ENCODE measurements around the gene CWH43. TPM values are rescaled to one million over a fixed set of nuclear protein-coding genes. Genes with fewer than 3 reads are reported as not detected.

The CWH43 gene
- polyA plus RNA-seq, 1 donor from 2014 or later = not detected

GRCh38 chr4:49032440-49033161, 46.5 kb downstream of the CWH43 start:
- H3K4me2 ChIP-seq (ENCODE audit: low read length) = no peak overlapping the region
- no peak overlapping the region for H2AFZ ChIP-seq (ENCODE audit: low read depth, low read length)
- H3K79me2 ChIP-seq (replicated peaks; ENCODE audit: insufficient read depth, low read length) = no peaks in the 10 kb centered on the region
- no peak overlapping the region for H3K27ac ChIP-seq (ENCODE audit: low read length)
- no peaks in the 10 kb centered on the region for H4K20me1 ChIP-seq (ENCODE audit: insufficient read depth)
- TF ChIP-seq CTCF (IDR thresholded peaks at IDR 0.05; ENCODE audit: poor library complexity, severe bottlenecking) (no peak), EP300 (conservative IDR thresholded peaks at IDR 0.05; ENCODE audit: poor library complexity, severe bottlenecking) (no peak), SMC3 (conservative IDR thresholded peaks at IDR 0.05; ENCODE audit: poor library complexity) (no peak), REST (IDR thresholded peaks at IDR 0.05; ENCODE audit: borderline replicate concordance) (no peak), POLR2AphosphoS5 (IDR thresholded peaks at IDR 0.05) (no peak), TAF1 (IDR thresholded peaks at IDR 0.05; ENCODE audit: low read depth) (no peak), MXI1 (conservative IDR thresholded peaks at IDR 0.05; ENCODE audit: poor library complexity, severe bottlenecking) (no peak), EZH2 (IDR thresholded peaks at IDR 0.05; ENCODE audit: borderline replicate concordance, insufficient read depth, low read length, poor library complexity, severe bottlenecking) (no peak), RAD21 (conservative IDR thresholded peaks at IDR 0.05) (no peak)
- no peaks in the 10 kb centered on the region for H3K36me3 ChIP-seq (ENCODE audit: insufficient read depth, low read length)
- H3K4me3 ChIP-seq (ENCODE audit: low read length) = no peak overlapping the region
- H3K9me2 ChIP-seq (ENCODE audit: insufficient read depth, low read length) = no peaks in the 10 kb centered on the region
- H3K9me3 ChIP-seq (ENCODE audit: low read length) = peaks cover 5% of the 10 kb centered on the region
- no peak overlapping the region for H3K9ac ChIP-seq (ENCODE audit: low read length)
- no peaks in the 10 kb centered on the region for H3F3A ChIP-seq (ENCODE audit: insufficient read depth, low read length, poor library complexity, severe bottlenecking)
- no peaks in the 10 kb centered on the region for H3K27me3 ChIP-seq (ENCODE audit: insufficient read depth, low read depth, low read length)

- TF ChIP-seq POLR2AphosphoS5 (IDR thresholded peaks at IDR 0.05) (no peak), EP300 (conservative IDR thresholded peaks at IDR 0.05; ENCODE audit: poor library complexity, severe bottlenecking) (no peak), TAF1 (IDR thresholded peaks at IDR 0.05; ENCODE audit: low read depth) (no peak), REST (IDR thresholded peaks at IDR 0.05; ENCODE audit: borderline replicate concordance) (no peak), RAD21 (conservative IDR thresholded peaks at IDR 0.05) (no peak), MXI1 (conservative IDR thresholded peaks at IDR 0.05; ENCODE audit: poor library complexity, severe bottlenecking) (no peak), CTCF (IDR thresholded peaks at IDR 0.05; ENCODE audit: poor library complexity, severe bottlenecking) (no peak), EZH2 (IDR thresholded peaks at IDR 0.05; ENCODE audit: borderline replicate concordance, insufficient read depth, low read length, poor library complexity, severe bottlenecking) (no peak)
- Histone ChIP-seq H3K9me2 (ENCODE audit: insufficient read depth, low read length) (no peaks in the 10 kb centered on the region), H3F3A (ENCODE audit: insufficient read depth, low read length, poor library complexity, severe bottlenecking) (no peaks in the 10 kb centered on the region), H3K27ac (ENCODE audit: low read length) (no peak overlapping the region), H3K4me2 (ENCODE audit: low read length) (no peak overlapping the region), H3K79me2 (replicated peaks; ENCODE audit: insufficient read depth, low read length) (no peaks in the 10 kb centered on the region), H4K20me1 (ENCODE audit: insufficient read depth) (no peaks in the 10 kb centered on the region), H2AFZ (ENCODE audit: low read depth, low read length) (no peak overlapping the region), H3K9me3 (ENCODE audit: low read length) (peaks cover 5% of the 10 kb centered on the region), H3K9ac (ENCODE audit: low read length) (no peak overlapping the region), H3K27me3 (ENCODE audit: insufficient read depth, low read depth, low read length) (no peaks in the 10 kb centered on the region), H3K36me3 (ENCODE audit: insufficient read depth, low read length) (no peaks in the 10 kb centered on the region), H3K4me3 (ENCODE audit: low read length) (no peak overlapping the region)
Observed at GRCh38 chr4:49036528-49036927, 50.5 kb downstream of the CWH43 start.

Data from neural cell (in vitro differentiated cells).